ENCODE measurements around the gene FUT8.

The FUT8 gene

GRCh38 chr14:65403231-65403630, 9.3 kb upstream of the FUT8 start:
- Mint-ChIP-seq H3K36me3 (ENCODE audit: low read depth) (peaks cover 23% of the 10 kb centered on the region), H3K27me3 (ENCODE audit: low read depth) (no peaks in the 10 kb centered on the region), H3K27ac (no peak overlapping the region), H3K9me3 (no peaks in the 10 kb centered on the region), H3K4me1 (ENCODE audit: low read depth) (peaks cover 8% of the 10 kb centered on the region), H3K4me3 (no peak overlapping the region)
- DNase-seq (ENCODE audit: low spot score) = no peak

GRCh38 chr14:65408113-65408512, 4.4 kb upstream of the FUT8 start:
- DNase-seq (ENCODE audit: low spot score) = no peak
- peaks cover 26% of the 10 kb centered on the region for H3K4me1 Mint-ChIP-seq (ENCODE audit: low read depth)
- no peak overlapping the region for H3K4me3 Mint-ChIP-seq
- H3K9me3 Mint-ChIP-seq = no peaks in the 10 kb centered on the region
- peaks cover 25% of the 10 kb centered on the region for H3K36me3 Mint-ChIP-seq (ENCODE audit: low read depth)
- no peaks in the 10 kb centered on the region for H3K27me3 Mint-ChIP-seq (ENCODE audit: low read depth)
- H3K27ac Mint-ChIP-seq = no peak overlapping the region

GRCh38 chr14:65410640-65411039, 1.9 kb upstream of the FUT8 start:
- Mint-ChIP-seq H3K27me3 (ENCODE audit: low read depth) (no peaks in the 10 kb centered on the region), H3K27ac (peak overlapping the region; percentile 95), H3K4me1 (ENCODE audit: low read depth) (peaks cover 39% of the 10 kb centered on the region), H3K4me3 (peak overlapping the region; percentile 100), H3K9me3 (no peaks in the 10 kb centered on the region), H3K36me3 (ENCODE audit: low read depth) (peaks cover 19% of the 10 kb centered on the region)
- no peak for DNase-seq (ENCODE audit: low spot score)

- H3K9me3 Mint-ChIP-seq = no peaks in the 10 kb centered on the region
- no peaks in the 10 kb centered on the region for H3K27me3 Mint-ChIP-seq (ENCODE audit: low read depth)
- H3K27ac Mint-ChIP-seq = peak overlapping the region; percentile 95
- peaks cover 14% of the 10 kb centered on the region for H3K36me3 Mint-ChIP-seq (ENCODE audit: low read depth)
- peak overlapping the region; percentile 100 for H3K4me3 Mint-ChIP-seq
- peak; percentile 82 for DNase-seq (ENCODE audit: low spot score)
- peaks cover 39% of the 10 kb centered on the region for H3K4me1 Mint-ChIP-seq (ENCODE audit: low read depth)
Measured at GRCh38 chr14:65411656-65412031, 886 bp upstream of the FUT8 start.

- H3K27ac Mint-ChIP-seq = peak overlapping the region; percentile 95
- no peaks in the 10 kb centered on the region for H3K9me3 Mint-ChIP-seq
- H3K4me1 Mint-ChIP-seq (ENCODE audit: low read depth) = peaks cover 38% of the 10 kb centered on the region
- H3K27me3 Mint-ChIP-seq (ENCODE audit: low read depth) = no peaks in the 10 kb centered on the region
- peak; percentile 30 for DNase-seq (ENCODE audit: low spot score)
- peaks cover 17% of the 10 kb centered on the region for H3K36me3 Mint-ChIP-seq (ENCODE audit: low read depth)
- peak overlapping the region; percentile 100 for H3K4me3 Mint-ChIP-seq
Measured at GRCh38 chr14:65412856-65413738, 567 bp downstream of the FUT8 start.

- Mint-ChIP-seq H3K4me1 (ENCODE audit: low read depth) (peaks cover 34% of the 10 kb centered on the region), H3K27me3 (ENCODE audit: low read depth) (no peaks in the 10 kb centered on the region), H3K36me3 (ENCODE audit: low read depth) (peaks cover 11% of the 10 kb centered on the region), H3K27ac (peak overlapping the region; percentile 84), H3K9me3 (no peaks in the 10 kb centered on the region), H3K4me3 (peak overlapping the region; percentile 100)
- DNase-seq (ENCODE audit: low spot score) = no peak
Measured at GRCh38 chr14:65413739-65414045, 1.2 kb downstream of the FUT8 start.

GRCh38 chr14:65414961-65415589, 2.5 kb downstream of the FUT8 start:
- peak overlapping the region; percentile 100 for H3K4me3 Mint-ChIP-seq
- H3K4me1 Mint-ChIP-seq (ENCODE audit: low read depth) = peaks cover 38% of the 10 kb centered on the region
- H3K36me3 Mint-ChIP-seq (ENCODE audit: low read depth) = peaks cover 4% of the 10 kb centered on the region
- no peaks in the 10 kb centered on the region for H3K27me3 Mint-ChIP-seq (ENCODE audit: low read depth)
- H3K9me3 Mint-ChIP-seq = no peaks in the 10 kb centered on the region
- no peak for DNase-seq (ENCODE audit: low spot score)
- no peak overlapping the region for H3K27ac Mint-ChIP-seq

GRCh38 chr14:65415613-65416012, 3.1 kb downstream of the FUT8 start:
- Mint-ChIP-seq H3K27ac (no peak overlapping the region), H3K27me3 (ENCODE audit: low read depth) (no peaks in the 10 kb centered on the region), H3K36me3 (ENCODE audit: low read depth) (peaks cover 6% of the 10 kb centered on the region), H3K9me3 (no peaks in the 10 kb centered on the region), H3K4me1 (ENCODE audit: low read depth) (peaks cover 35% of the 10 kb centered on the region), H3K4me3 (peak overlapping the region; percentile 100)
- DNase-seq (ENCODE audit: low spot score) = no peak

GRCh38 chr14:65419593-65420252, 7.2 kb downstream of the FUT8 start:
- Mint-ChIP-seq H3K27ac (no peak overlapping the region), H3K4me3 (no peak overlapping the region), H3K27me3 (ENCODE audit: low read depth) (no peaks in the 10 kb centered on the region), H3K9me3 (no peaks in the 10 kb centered on the region), H3K36me3 (ENCODE audit: low read depth) (peaks cover 23% of the 10 kb centered on the region), H3K4me1 (ENCODE audit: low read depth) (peaks cover 32% of the 10 kb centered on the region)
- DNase-seq (ENCODE audit: low spot score) = no peak

GRCh38 chr14:65421201-65421981, 8.9 kb downstream of the FUT8 start:
- no peak overlapping the region for H3K4me3 Mint-ChIP-seq
- no peak for DNase-seq (ENCODE audit: low spot score)
- peaks cover 28% of the 10 kb centered on the region for H3K4me1 Mint-ChIP-seq (ENCODE audit: low read depth)
- H3K27me3 Mint-ChIP-seq (ENCODE audit: low read depth) = no peaks in the 10 kb centered on the region
- H3K36me3 Mint-ChIP-seq (ENCODE audit: low read depth) = peaks cover 29% of the 10 kb centered on the region
- no peak overlapping the region for H3K27ac Mint-ChIP-seq
- H3K9me3 Mint-ChIP-seq = no peaks in the 10 kb centered on the region

GRCh38 chr14:65422088-65422834, 9.7 kb downstream of the FUT8 start:
- H3K36me3 Mint-ChIP-seq (ENCODE audit: low read depth) = peaks cover 35% of the 10 kb centered on the region
- no peak overlapping the region for H3K4me3 Mint-ChIP-seq
- peaks cover 31% of the 10 kb centered on the region for H3K4me1 Mint-ChIP-seq (ENCODE audit: low read depth)
- H3K9me3 Mint-ChIP-seq = no peaks in the 10 kb centered on the region
- DNase-seq (ENCODE audit: low spot score) = no peak
- H3K27ac Mint-ChIP-seq = no peak overlapping the region
- no peaks in the 10 kb centered on the region for H3K27me3 Mint-ChIP-seq (ENCODE audit: low read depth)

- DNase-seq (ENCODE audit: low spot score) = no peak
- no peaks in the 10 kb centered on the region for H3K9me3 Mint-ChIP-seq
- H3K36me3 Mint-ChIP-seq (ENCODE audit: low read depth) = peaks cover 39% of the 10 kb centered on the region
- H3K4me1 Mint-ChIP-seq (ENCODE audit: low read depth) = peaks cover 33% of the 10 kb centered on the region
- H3K4me3 Mint-ChIP-seq = no peak overlapping the region
- H3K27ac Mint-ChIP-seq = no peak overlapping the region
- H3K27me3 Mint-ChIP-seq (ENCODE audit: low read depth) = no peaks in the 10 kb centered on the region
Measured at GRCh38 chr14:65423982-65424381, 11.5 kb downstream of the FUT8 start.

- peaks cover 31% of the 10 kb centered on the region for H3K4me1 Mint-ChIP-seq (ENCODE audit: low read depth)
- peaks cover 40% of the 10 kb centered on the region for H3K36me3 Mint-ChIP-seq (ENCODE audit: low read depth)
- H3K4me3 Mint-ChIP-seq = no peak overlapping the region
- no peaks in the 10 kb centered on the region for H3K9me3 Mint-ChIP-seq
- no peak overlapping the region for H3K27ac Mint-ChIP-seq
- DNase-seq (ENCODE audit: low spot score) = no peak
- no peaks in the 10 kb centered on the region for H3K27me3 Mint-ChIP-seq (ENCODE audit: low read depth)
Measured at GRCh38 chr14:65424531-65424930, 12.0 kb downstream of the FUT8 start.

All from T-helper 2 cell treated with Interferon-gamma antibody and Interleukin-4, amounts not matched to agents 5 μg/mL and 100 μg/mL, for 36 hours (primary cell).